ENCODE results near the gene HOXA1.
A peak's percentile ranks its signal among the peaks of the same experiment; 100 is the strongest.

Gene HOXA1

DNA sequence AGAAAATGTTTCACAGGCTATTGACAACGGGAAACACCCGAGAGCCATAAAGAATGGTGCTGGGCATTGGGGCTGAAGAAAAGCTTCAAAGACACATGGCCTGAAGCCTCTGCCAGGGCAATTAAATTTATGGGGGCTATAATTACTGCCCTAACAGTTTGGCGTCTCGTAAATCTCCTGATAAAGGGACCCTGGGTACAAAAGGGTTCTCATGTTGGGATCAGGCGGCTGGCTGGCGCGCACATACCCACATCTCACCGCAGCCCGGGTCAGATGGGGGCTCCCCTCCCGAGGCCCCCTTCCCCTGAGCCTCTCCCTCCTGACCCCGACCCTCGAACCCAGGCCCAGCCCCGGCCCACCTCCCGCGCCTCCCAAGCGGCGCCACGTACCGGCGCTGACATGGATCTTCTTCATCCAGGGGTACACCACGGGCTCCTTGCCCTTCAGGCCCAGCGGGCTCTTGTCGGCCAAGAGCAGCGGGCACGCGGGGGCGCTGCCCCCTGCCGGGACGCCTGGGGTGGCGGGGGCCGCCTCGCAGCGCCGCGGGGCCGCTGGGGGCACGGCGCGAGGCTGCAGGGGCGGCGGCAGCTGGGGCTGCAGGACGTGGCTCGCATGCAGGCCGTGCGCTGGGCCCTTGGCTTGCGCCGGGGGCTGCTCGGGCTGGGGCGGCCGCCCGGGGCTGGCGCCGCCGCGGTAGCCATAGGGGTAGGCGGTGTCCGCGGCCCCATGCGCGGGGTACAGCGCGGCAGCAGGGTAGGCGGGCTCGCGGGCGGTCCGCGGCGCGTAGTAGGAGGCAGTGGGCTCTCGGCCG lies 34.1 kb upstream of the HOXA1 start (continued):
- TF ChIP-seq, protein P1, sequence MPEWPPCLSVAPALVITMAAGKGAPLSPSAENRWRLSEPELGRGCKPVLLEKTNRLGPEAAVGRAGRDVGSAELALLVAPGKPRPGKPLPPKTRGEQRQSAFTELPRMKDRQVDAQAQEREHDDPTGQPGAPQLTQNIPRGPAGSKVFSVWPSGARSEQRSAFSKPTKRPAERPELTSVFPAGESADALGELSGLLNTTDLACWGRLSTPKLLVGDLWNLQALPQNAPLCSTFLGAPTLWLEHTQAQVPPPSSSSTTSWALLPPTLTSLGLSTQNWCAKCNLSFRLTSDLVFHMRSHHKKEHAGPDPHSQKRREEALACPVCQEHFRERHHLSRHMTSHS (tag by site-specific recombination; IDR thresholded peaks at IDR 0.05) = peak; percentile 58; the same call in 1 of the 2 replicates
- TF ChIP-seq PATZ1 (tag by site-specific recombination; IDR thresholded peaks at IDR 0.05) (peak; percentile 38), ZIC2 (tag by site-specific recombination; IDR thresholded peaks at IDR 0.05) (peak; percentile 90), ZNF274 (IDR thresholded peaks at IDR 0.05; ENCODE audit: low read length) (no peak), ZNF274 (tag by site-specific recombination; IDR thresholded peaks at IDR 0.05; ENCODE audit: borderline replicate concordance) (no peak), ZNF645 (tag by site-specific recombination; IDR thresholded peaks at IDR 0.05) (no peak), KLF8 (tag by site-specific recombination; IDR thresholded peaks at IDR 0.05) (no peak), GLIS2 (tag by site-specific recombination; IDR thresholded peaks at IDR 0.05) (peak; percentile 79), ZNF580 (tag by site-specific recombination; IDR thresholded peaks at IDR 0.05) (peak; percentile 88), GLI4 (tag by site-specific recombination; IDR thresholded peaks at IDR 0.05) (no peak), ZNF324 (tag by site-specific recombination; IDR thresholded peaks at IDR 0.05) (no peak), HIC1 (tag by site-specific recombination; IDR thresholded peaks at IDR 0.05) (peak; percentile 39; the same call in 1 of the 2 replicates), ZBTB48 (tag by site-specific recombination; IDR thresholded peaks at IDR 0.05) (no peak), SETDB1 (IDR thresholded peaks at IDR 0.05; ENCODE audit: insufficient read length, low read length) (no peak), OVOL3 (tag by site-specific recombination; IDR thresholded peaks at IDR 0.05) (peak; percentile 41), KLF10 (tag by site-specific recombination; IDR thresholded peaks at IDR 0.05) (peak; percentile 80; the same call in 1 of the 2 replicates)
- TF ChIP-seq, protein P2, sequence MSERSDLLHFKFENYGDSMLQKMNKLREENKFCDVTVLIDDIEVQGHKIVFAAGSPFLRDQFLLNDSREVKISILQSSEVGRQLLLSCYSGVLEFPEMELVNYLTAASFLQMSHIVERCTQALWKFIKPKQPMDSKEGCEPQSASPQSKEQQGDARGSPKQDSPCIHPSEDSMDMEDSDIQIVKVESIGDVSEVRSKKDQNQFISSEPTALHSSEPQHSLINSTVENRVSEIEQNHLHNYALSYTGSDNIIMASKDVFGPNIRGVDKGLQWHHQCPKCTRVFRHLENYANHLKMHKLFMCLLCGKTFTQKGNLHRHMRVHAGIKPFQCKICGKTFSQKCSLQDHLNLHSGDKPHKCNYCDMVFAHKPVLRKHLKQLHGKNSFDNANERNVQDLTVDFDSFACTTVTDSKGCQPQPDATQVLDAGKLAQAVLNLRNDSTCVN (tag by site-specific recombination; optimal IDR thresholded peaks at IDR 0.05) = peak; percentile 27
- TF ChIP-seq, protein P3, sequence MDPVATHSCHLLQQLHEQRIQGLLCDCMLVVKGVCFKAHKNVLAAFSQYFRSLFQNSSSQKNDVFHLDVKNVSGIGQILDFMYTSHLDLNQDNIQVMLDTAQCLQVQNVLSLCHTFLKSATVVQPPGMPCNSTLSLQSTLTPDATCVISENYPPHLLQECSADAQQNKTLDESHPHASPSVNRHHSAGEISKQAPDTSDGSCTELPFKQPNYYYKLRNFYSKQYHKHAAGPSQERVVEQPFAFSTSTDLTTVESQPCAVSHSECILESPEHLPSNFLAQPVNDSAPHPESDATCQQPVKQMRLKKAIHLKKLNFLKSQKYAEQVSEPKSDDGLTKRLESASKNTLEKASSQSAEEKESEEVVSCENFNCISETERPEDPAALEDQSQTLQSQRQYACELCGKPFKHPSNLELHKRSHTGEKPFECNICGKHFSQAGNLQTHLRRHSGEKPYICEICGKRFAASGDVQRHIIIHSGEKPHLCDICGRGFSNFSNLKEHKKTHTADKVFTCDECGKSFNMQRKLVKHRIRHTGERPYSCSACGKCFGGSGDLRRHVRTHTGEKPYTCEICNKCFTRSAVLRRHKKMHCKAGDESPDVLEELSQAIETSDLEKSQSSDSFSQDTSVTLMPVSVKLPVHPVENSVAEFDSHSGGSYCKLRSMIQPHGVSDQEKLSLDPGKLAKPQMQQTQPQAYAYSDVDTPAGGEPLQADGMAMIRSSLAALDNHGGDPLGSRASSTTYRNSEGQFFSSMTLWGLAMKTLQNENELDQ (tag by site-specific recombination; IDR thresholded peaks at IDR 0.05; ENCODE audit: low read depth) = no peak

Measured in HEK293 (cell line).